Activated CD8-positive, alpha-beta memory T cell treated with anti-CD3 and anti-CD28 coated beads for 24 hours (primary cell): ENCODE results near the gene ZGRF1.
"Not testable (repeated sequence)": the region's sequence is repeated elsewhere in the genome, so short reads cannot be mapped to it uniquely, and the experiment has no call there.

Source experiments
- DNase-seq: peaks from one replicate; pipeline ENCODE4 v3.0.0-alpha.2; 2020

ZGRF1 gene, protein sequence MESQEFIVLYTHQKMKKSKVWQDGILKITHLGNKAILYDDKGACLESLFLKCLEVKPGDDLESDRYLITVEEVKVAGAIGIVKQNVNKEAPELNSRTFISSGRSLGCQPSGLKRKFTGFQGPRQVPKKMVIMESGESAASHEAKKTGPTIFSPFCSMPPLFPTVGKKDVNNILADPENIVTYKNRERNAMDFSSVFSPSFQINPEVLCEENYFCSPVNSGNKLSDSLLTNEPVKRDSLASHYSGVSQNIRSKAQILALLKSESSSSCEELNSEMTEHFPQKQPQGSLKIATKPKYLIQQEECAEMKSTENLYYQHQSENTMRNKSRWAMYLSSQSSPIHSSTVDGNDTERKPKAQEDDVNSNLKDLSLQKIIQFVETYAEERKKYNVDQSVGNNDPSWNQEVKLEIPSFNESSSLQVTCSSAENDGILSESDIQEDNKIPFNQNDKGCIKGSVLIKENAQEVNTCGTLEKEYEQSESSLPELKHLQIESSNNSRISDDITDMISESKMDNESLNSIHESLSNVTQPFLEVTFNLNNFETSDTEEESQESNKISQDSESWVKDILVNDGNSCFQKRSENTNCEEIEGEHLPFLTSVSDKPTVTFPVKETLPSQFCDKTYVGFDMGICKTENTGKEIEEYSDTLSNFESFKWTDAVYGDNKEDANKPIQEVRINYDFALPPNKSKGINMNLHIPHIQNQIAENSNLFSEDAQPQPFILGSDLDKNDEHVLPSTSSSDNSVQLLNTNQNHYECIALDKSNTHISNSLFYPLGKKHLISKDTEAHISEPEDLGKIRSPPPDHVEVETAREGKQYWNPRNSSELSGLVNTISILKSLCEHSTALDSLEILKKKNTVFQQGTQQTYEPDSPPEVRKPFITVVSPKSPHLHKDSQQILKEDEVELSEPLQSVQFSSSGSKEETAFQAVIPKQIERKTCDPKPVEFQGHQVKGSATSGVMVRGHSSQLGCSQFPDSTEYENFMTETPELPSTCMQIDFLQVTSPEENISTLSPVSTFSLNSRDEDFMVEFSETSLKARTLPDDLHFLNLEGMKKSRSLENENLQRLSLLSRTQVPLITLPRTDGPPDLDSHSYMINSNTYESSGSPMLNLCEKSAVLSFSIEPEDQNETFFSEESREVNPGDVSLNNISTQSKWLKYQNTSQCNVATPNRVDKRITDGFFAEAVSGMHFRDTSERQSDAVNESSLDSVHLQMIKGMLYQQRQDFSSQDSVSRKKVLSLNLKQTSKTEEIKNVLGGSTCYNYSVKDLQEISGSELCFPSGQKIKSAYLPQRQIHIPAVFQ (N-terminal part only)

DNA sequence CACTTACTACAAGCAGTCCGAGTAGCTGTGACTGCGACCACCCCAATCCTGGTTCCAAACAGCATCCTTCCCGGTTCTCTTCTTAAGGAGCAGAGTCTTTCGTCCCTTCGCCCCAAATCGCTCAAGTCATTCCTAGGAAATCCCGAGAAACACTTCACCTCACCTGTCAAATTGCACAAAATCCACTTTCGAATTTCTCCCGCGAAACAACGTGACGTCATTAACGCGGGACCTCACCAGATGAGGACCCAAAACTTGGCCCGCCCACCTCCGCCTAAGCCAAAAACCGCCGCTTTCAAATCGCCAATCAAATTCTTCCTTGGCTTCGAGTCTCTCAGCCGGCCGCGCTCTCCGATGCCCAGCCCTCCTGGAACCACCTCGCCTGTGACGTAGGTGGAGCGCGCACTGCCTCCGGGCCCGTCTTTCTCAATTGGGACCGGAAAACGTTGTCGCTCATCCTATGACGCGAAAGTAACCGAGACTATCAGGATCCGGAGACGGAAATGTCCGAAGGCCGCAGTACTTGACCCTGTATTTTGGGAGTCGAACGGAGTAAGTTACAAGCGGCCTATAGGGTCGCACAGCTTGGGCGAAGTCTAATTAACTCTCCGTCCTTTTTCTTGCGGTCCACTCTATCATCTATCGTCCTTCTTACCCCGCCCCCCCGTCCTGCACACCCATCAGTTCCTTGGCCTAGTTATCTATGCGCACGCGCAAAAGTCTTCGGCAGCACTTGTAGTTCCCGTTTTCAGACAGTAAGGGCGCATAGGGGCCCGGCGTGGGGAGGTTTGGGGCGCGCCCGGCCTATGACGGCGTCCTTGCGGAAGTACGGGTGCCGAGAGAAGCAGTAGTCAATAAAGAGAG lies at the start of gene ZGRF1, which contains the start of gene LARP7:
ZGRF1 (minus strand) TSS at position 222 of the 864 bp plus-strand sequence. CDS start 3,733 bp downstream, outside the sequence.
LARP7 (plus strand) TSS at position 456 of the 864 bp plus-strand sequence. CDS start 7,527 bp downstream, outside the sequence.
- DNase-seq: peak; percentile 99

DNA sequence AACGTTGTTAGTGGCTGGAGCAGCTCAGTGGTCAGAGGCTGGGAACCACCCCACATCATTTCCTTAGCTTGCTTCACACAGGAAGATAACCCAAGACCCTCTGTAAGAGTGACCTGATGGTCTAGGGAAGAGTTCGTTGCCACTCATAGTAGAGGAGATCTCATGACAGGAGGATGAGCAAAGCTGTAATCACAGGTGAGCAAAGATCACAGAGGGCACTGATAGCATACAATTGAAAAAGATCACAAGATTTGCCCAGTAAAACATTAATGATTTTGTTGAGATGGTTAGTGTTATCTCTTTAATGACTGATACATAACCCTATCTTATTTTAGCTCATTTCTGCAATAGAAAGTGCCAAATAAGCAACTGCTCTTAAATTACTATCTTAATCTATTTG lies 44.3 kb upstream of the ZGRF1 start:
- DNase-seq: no peak

DNA sequence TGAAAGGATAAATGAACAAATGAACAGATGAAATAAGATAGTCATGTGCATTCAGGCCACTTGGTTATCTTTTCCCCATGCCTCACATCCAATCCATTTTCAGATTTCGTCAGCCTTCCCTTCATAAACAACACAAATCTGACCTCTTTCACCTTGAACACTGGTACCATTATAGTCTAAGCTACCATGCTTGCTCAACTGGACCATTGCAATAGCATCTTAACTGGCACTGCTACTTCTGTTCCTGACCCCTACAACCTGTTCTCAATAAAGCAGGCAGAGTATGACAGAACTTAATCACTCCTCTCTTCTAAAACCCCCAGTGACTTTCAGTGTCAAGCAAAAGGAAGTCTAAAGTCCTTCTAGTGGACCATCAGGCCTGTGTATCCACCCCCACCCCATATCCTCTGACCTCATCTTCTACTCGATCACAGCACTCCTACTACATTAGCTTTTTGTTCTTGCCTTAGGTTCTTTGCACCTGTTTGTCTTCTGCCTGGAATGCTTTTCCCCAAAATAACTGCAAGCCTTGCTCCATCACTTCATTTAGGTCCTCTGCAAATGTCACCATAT lies 40.9 kb upstream of the ZGRF1 start:
- DNase-seq: no peak

DNA sequence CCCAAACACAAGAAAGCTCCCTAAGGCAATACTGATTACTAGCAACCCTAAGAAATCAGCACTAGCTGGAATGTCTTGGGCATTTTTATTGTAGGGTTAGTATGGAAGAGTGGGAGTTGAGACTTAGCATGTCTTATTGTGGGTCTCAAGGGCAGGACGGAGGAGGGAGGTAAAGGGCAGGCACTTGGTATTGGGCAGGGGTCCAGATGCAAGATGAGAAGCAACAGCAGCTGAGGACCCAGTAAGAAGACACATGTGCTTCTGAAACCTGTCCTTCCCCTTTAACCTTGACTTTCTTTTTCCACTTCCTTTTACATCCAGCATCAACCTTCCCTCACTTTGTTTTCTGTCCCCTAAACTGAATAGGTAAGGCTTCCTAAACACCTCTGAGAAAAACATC lies 37.7 kb upstream of the ZGRF1 start:
- DNase-seq: no peak

DNA sequence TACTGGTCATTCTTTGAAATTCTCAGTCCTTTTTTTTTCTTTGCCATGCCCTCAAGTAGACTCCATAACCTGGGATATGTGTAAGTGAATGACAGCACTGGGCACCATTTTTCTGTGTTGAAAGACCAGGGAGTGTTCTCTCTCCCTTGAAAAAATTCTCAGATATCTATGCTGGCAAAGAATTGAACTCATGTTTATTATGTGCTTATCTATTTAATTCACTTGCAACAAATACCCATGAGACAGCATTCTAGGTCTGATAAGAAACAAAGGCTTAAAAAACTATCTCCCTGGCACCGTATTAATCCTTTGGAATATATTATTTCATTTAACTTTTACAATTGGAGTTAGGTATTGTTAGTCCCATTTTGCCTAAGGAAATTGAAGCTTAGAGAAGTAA lies 37.0 kb upstream of the ZGRF1 start:
- DNase-seq: no peak

DNA sequence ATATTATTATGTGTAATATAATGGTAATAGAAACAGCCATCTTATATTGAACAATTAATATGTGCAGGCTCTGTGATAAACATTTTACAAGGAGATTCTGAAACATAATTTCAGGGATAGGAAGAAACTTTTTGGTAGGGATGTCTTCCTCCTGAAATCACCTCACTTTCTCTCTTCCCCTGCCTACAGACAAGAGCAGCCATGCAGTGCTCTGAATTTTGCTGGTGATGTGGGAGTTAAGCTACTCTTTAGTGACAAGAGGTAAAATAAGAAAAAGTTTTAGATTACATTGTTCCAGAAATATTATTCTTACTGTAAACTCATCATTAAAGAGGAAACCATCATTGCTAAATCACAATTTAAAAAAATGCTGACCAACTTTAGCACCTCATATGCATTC lies 36.4 kb upstream of the ZGRF1 start:
- DNase-seq: no peak

DNA sequence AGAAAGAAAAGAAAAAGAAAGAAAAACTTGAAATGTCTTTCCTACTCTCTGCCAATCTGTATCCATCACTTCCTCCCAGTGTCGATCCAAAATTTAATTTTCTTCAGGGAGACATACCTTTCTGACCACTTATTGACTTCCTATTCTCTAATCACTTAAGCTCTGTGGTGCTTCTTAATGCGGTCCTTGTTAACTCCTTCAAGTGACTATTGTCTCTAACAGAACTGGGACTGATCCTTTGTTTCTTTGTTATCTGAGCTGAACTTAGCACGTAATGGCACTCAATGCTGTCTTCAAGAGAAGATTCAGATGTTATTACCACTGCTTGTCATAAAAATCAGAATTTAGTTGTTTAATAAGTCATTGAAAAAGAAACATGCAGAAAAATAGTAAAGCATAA lies 31.4 kb upstream of the ZGRF1 start:
- DNase-seq: no peak

DNA sequence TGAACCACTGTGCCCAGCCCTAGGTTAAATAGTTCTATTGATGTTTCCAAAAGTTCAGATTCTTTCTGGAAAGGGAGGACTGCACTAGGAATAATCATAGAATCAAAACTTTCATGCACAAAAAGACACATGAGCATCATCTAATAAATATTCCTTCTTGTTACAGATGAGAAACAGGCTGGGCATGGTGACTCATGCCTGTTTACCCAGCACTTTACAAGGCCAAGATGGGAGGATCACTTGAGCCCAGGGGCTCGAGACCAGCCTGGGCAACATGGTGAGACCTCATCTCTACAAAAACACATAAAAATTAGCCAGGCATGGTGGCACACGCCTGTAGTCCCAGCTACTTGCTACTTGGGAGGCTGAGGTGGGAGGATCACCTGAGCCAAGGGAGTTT lies 27.9 kb upstream of the ZGRF1 start:
- DNase-seq: no peak

DNA sequence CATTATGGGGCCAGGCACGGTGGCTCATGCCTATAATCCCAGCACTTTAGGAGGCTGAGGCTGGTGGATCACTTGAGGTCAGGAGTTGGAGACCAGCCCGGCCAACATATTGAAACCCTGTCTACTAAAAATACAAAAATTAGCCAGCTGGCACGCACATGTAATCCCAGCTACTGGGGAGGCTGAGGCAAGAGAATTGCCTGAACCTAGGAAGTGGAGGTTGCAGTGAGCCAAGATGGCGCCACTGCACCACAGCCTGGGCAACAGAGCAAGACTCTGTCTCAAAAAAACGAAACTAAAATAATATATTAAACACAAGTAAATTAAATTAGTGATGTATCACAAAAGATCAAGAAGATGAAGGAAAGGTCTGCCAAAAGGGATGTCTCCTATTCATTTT lies 19.4 kb upstream of the ZGRF1 start:
- DNase-seq: not testable (repeated sequence)

DNA sequence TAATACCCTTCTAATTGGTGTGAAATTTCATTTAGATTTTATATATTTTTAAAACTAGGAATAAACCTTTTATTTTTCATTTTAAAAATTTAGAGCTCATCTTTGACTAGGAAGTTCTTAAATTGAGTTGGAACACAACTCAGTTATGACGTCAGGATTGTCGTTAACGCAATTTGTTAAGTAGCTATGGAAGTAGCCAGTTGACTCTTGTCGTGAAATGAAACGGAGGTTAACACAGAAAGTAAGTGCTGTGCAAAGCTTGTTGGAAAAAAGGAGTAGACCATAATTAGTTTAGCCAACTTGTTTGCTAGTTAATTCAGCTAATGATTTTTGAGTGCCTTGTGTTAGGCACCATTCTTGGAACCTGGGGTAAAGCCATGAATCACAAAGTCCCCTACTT lies 18.6 kb upstream of the ZGRF1 start:
- DNase-seq: no peak

DNA sequence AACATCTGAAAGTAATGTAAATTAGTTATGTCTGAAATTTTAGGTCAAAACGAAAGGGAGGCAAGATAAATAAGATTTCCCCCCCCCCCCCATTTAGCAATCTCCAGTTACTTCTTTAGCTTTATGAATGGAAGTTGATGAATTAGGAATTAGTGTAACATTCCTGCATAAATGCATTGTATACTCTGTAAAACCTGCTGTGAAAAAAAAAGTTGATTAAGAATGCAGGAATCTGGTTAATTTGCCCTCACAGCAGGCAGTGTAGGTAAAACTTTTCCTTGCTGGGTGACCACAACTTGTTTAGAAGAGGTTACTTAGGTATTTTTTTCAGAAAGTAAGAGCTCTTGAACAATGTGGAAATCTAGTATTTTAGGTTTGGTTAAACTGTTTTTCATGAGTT lies 15.5 kb upstream of the ZGRF1 start:
- no peak for DNase-seq

DNA sequence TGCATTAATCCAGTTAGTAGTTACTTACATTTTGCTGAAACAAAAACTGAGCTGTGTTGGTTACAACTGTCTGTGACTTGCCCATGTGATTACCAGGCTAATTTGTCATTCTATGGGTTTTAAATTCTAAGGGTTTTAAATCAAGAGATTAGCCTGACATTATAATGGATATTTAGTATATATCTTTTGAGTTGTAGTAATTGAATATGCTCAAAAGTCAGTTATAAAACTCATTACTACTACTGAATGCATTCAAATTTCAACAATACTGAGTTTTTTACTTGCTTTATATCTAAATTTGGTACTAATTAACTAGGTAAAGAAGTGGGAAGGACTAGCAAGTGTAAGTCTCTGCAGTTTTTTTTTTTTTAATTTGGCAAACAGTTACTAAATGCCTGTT lies 14.9 kb upstream of the ZGRF1 start:
- no peak for DNase-seq

DNA sequence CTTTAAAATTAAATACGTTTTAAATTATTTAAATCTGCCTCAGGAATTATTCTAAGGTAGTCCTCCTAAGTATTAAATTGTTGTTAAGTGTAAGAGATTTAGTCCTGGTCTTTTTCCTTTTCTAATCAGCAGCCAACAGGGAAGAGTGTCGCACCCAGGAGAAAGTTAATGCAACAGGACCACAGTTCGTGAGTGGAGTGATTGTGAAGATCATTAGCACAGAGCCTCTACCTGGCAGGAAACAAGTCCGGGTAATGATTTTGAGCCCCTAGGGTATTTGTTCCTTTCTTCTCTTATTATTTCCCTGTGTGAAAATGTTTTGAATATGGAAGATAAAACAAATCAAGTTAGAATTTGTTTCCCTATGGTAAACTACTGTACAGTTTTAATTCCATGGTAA lies 13.6 kb upstream of the ZGRF1 start:
- DNase-seq: no peak

DNA sequence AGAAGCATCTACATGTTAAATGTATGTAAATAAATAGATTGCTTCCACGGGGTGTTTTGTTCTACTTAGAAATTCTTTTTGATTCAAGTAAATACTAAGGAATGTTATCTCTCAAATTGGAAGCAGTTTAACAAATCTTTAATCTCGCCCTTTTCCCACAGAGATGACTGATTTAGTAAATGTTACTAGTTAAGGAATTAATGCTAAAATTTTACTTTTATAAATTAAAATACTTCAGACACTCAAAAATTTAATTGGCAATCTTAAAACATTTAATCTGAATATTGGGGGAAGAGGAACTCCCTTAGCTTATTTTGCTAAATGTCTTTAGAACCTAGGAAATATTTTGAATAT lies 12.3 kb upstream of the ZGRF1 start:
- DNase-seq: no peak

DNA sequence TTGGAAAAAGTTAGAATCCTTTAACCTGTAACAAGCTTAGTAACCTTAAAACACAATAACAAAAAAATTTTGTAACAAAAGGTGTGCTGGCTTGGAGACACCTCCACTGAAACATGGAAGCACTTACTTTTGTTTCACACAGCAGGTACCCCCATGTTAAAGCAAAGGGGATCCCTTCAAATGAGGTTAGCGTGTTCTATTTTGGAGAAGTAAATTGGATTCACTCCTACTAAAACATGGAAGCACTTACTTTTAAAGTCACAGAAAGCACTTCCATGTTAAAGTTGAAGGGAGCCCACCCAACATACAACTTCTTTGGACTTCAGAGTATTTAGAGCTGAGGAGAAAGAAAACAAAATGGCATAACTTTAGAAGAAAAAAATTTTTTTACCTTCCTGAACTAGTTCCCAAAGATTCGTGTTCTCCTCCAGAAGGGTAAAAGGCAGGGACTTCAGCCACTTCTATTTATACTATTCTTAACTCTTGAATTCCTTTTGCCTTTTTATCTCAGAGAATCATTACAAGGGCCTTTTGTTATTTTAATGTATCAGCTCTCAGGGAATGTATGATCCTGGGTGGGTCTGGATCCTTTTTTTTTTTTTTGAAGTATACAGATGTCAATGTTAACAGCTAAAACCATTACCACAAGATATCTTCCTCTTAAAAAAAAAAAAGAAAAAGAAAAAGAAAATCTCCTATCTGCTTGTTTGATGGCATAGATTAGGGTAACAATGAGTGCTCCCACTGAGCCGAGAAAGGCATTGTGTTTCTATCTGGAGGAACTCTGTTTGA lies 11.8 kb upstream of the ZGRF1 start:
- DNase-seq: no peak

DNA sequence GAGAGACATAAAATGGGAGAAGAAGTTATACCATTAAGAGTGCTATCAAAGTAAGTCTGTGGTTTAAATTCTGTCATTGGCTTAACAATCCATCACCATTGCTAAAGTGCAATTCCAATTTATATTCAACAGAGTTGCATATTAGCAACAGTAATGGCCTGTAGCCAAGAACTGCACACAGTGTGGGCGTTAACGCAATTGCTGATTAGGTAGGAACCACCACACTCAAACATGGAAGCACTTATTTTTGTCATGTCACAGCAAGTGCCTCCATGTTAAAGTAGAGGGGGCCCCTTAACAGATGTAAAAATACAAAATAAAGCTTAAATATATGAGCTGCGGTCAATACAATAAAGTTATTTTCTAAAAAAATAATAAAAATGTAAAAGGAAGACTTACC lies 11.1 kb upstream of the ZGRF1 start:
- no peak for DNase-seq

DNA sequence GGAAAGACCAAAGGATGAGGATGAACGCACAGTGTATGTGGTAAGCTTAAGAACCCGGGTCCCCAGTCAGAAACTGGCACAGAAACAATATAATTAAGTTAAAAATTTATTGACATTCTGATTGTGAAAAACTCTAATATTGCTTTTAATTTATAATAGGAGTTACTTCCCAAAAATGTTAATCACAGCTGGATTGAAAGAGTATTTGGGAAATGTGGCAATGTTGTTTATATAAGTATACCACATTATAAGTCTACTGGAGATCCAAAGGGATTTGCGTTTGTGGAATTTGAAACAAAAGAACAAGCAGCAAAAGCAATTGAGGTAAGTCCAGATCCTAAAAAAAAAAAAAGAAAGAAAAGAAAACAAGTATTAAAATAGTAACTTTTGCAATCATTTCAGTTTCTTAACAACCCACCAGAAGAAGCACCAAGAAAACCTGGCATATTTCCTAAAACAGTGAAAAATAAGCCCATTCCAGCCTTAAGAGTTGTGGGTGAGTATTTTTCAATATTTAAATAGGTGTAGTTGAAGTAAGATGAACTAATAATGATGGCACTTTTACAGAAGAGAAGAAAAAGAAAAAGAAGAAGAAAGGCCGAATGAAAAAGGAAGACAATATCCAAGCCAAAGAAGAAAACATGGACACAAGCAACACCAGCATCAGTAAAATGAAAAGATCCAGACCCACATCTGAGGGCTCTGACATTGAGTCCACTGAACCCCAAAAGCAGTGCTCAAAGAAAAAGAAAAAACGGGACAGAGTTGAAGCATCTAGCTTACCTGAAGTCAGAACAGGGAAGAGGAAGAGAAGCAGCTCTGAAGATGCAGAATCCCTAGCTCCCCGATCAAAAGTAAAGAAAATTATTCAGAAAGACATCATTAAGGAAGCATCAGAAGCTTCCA lies 10.2 kb upstream of the ZGRF1 start:
- DNase-seq: no peak

DNA sequence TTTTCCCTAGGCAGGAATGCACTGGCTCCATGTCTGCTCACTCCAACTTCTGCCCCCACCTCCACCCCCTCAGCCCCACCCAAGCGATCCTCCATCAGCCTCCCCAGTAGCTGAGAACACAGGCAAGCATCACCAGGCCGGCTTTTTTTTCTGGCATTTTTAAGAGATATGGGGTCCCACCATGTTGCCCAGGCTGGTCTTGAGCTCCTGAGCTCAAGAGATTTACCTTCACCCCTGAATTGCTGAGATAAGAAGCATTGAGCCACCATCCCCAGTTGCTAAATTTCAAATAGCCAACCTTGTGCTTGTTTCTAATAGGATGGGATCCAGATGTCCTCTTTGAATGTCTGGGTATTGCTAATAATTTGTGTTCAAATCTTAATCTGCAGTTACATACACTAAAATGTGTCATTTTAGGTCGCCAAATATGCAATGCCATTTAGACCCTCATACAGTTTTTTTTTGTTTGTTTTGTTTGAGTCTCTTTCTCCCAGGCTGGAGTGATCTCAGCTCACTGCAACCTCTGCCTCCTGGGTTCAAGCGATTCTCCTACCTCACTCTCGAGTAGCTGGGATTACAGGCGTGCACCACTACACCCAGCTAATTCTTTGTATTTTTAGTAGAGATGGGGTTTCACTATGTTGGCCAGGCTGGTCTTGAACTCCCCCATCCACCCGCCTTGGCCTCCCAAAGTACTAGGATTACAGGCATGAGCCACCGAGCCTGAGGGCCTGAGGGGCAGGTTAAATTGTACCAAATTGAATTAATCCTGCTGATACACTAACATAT lies 9.0 kb upstream of the ZGRF1 start:
- DNase-seq: no peak
